GM13976 (cell line): ENCODE measurements around the gene ARHGAP28.

Experiments
- DNase-seq: peaks from one replicate; pipeline ENCODE4 v3.0.0; 2012; ENCODE audit warnings: low spot score
- in situ Hi-C: fragments of 300-500 bp; cut with MboI; formaldehyde crosslinking; loops from one replicate; pipeline ENCODE4 v1.12.0; 2022; ENCODE audit warnings: low sequenced_read_pairs, mixed read lengths, inconsistent platforms; ENCODE audit not compliant: unreplicated experiment
- TF ChIP-seq, protein P1 (sequence below): IDR thresholded peaks from 2 replicates; pipeline ENCODE4 v1.5.1; 2012; ENCODE audit warnings: borderline replicate concordance, mild to moderate bottlenecking; ENCODE audit not compliant: insufficient read depth; ENCODE audit errors: extremely low read depth, missing control alignments, control extremely low read depth

ARHGAP28 gene

DNA sequence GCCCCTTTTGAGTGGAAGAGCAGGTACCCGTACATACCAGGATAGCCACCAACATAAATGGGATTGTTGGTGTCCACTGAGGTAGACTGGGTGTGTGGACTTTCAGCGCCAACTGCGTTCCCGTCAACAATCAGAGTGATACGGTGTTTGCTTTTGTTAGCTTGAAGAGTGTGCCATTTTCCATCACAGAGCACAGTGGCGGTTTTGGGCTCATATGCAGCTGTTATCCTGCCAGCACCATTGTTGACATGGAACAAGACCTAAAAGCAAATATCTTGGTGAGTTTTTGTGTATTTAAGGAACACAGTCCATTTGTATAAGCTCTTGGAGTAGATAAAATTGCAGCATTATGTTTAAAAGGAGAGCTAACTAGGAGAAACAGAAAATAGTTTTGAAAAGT, 213.6 kb downstream of the ARHGAP28 start:
- DNase-seq, result no peak
- in situ Hi-C loops, result no loop called here
- TF ChIP-seq, protein P1, sequence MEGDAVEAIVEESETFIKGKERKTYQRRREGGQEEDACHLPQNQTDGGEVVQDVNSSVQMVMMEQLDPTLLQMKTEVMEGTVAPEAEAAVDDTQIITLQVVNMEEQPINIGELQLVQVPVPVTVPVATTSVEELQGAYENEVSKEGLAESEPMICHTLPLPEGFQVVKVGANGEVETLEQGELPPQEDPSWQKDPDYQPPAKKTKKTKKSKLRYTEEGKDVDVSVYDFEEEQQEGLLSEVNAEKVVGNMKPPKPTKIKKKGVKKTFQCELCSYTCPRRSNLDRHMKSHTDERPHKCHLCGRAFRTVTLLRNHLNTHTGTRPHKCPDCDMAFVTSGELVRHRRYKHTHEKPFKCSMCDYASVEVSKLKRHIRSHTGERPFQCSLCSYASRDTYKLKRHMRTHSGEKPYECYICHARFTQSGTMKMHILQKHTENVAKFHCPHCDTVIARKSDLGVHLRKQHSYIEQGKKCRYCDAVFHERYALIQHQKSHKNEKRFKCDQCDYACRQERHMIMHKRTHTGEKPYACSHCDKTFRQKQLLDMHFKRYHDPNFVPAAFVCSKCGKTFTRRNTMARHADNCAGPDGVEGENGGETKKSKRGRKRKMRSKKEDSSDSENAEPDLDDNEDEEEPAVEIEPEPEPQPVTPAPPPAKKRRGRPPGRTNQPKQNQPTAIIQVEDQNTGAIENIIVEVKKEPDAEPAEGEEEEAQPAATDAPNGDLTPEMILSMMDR, result no peak

DNA sequence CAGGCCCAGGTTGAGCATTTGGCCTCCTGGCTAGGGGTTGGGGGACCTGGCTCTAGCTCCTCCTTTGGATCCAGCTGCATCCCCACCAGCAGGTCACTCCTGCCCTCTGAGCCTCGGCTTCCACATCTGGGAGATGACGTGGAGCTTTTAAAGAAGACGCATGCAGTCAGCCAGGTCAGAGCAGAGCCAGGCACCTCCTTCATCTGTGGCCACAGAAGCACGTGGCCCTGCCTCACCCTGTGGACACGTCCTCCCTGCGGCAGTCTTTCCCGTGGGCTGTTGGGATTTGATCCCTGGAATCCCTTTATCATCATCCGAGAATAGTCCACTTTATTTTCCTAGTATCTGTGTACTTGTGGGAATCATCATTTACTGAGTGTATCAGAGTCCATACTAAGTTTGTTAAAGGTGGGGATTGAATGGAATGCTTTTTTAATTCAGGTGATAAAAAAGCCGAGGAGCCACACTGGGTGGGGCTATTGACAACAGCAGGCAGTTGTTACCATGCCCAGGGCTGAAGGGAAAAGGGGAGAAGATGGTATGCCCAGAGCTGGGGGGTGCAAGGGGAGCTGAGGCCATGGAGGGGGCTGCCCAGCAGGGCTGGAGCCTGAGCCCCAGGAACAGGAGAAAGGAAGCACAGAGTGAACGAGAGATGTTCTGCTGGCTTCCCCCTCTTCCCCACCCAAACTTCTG, 218.0 kb downstream of the ARHGAP28 start:
- in situ Hi-C loops, result no loop called here
- DNase-seq, result no peak
- TF ChIP-seq, protein P1, result no peak

DNA sequence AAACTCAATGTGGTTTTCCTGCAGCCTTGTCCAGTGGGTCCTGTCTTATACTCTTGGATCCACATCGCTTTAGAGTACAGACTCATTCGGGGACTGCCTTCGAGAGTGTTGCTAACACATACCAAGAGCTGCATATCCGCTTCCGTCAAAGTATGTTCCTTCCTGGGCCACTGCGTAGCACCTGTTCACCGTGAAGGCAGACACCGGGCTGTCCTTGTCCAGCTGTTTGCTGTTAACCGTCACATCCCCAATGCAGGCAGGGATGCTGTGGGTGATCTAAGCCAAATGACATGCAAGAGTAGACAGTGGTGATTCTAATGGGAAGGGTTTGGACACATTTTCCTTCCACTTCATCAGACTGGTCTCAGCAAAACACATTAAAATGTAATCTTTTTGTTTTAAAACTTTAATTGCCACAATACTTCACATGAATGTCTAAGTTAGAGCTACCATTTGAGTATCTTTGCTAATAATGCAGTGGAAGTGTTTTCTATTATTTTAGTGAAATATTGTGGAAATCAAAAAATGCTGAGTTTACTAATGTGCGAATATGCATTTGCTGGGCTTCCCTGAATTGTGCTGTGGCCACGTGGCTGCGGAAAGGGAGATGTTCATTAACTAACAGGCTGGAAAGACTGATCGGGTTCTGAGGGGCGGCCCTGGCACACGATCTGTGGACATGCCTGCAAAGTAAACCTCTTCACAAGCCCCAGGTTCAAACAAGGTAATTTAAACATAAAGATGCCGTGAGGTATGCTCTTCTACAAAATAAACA, 219.0 kb downstream of the ARHGAP28 start:
- in situ Hi-C loops, result no loop called here
- TF ChIP-seq, protein P1, result no peak
- DNase-seq, result no peak

DNA sequence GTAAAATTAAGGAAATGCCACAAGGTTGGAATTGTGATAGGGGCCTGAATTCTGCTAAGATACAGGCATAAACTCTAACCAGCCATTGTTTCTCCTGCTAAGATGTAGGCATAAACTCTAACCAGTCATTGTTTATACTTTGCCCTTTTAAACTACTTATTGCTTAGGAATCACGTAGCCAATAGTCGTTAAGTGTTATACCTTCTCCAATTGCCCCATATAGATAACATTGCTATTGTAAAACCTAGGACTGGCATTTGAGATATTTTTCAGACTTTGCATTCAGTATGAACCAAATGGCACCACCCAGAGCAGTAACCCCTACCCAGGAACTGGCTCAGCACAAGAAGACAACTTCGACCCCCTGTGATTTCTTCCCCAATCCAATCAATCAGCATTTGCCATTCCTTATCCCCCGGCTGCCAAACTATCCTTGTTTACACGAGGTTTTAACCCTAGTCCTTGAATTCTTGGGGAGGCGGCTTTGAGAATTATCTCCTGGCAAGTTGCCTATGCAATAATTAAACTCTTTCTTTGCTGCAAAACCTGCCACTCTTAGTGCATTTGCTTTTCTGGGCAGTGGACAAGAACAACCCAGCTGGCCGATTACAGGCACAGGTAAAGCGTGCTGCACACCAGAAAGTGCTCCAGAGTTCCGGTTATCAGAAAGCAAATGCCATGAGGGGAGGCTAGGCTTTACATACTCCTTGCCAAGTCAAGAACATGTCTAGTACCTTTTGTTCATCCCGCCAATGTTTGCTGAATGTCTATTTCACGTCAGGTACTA, 220.5 kb downstream of the ARHGAP28 start:
- TF ChIP-seq, protein P1, result no peak
- in situ Hi-C loops, result no loop called here
- no peak for DNase-seq

DNA sequence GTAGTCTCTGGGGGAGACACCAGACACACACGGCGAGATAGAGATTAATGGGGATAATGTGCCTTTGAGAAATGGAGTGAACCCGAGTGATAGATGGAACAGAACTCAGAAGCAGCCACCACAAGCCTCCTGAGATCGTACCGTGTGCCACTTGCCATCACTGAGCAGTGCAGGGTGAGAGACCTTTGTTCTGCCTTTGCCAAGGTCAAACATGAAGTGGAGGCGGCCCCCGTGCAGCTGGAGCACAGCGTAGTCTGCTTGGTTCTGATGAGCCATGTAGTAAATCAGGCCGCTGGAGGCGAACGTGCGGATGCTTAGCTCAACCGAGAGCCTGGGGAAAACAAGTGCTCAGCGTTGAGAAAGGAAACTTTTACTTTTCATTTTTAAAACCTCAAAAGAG, 221.1 kb downstream of the ARHGAP28 start:
- no peak for DNase-seq
- TF ChIP-seq, protein P1, result no peak

DNA sequence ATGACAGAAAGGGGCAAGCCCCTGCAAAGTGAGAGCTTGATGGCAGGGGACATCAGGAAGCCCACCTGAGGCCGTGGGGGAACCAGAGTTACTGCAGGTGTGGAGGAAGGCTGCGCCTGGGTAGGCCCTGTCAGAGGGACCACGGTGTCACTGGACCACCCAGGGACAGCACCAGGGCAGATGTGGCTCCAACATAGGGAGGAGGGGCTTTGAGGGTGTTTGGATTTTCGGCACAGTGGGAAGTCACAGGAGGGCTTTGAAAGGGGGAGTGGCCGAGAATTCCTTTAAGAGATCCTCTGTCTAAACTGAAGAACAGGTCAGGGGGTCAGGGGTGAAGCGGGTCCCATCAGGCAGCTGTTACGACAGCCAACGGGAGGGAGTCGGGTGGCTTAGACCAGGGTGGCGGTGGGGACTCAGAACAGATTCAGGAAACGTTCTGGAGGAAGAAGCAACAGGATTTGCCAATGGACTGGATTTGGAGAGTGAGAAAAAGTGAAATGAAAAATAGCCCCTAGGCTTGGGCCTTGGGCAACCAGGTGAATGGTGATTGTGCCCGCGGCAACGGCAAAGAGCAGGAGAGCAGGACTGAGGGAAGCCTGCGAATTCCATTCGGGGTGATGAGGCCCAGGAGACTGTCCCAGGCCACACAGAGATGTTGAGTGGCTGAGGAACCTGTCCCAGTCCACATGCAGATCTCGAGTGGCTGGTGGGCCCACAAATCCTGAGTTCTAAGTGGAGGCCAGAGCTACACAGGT, 222.0 kb downstream of the ARHGAP28 start:
- in situ Hi-C loops, result no loop called here
- TF ChIP-seq, protein P1, result no peak
- no peak for DNase-seq

More for the DNA sequence above, 221.1 kb downstream of the ARHGAP28 start:
- in situ Hi-C loops, result no loop called here
